Measurements from ENCODE around the gene FTCDNL1. TPM values are rescaled to one million over a fixed set of nuclear protein-coding genes. Genes with fewer than 3 reads are reported as not detected.

FTCDNL1 gene
- total and polyA plus RNA-seq, 9 of the 15 experiments (the other 6 are each of a cell fraction or from before 2014, with no cell fraction given): 0.13 to 0.58 (median 0.32) TPM

- Histone ChIP-seq H3K9me3 (replicated peaks; ENCODE audit: control insufficient read depth, insufficient read depth, low read depth, low read length) (no peaks in the 10 kb centered on the region), H3K36me3 (ENCODE audit: control insufficient read depth, insufficient read depth, low read length) (no peaks in the 10 kb centered on the region), H3K4me3 (no peak overlapping the region), H3K27me3 (ENCODE audit: control insufficient read depth in 2 of 2, insufficient read depth in 2 of 2, low read length in 2 of 2) (peaks cover 2 to 5% of the 10 kb centered on the region in 2 experiments; a peak in 3 of 5 replicates), H3K79me2 (ENCODE audit: control insufficient read depth, insufficient read depth, low read length) (no peaks in the 10 kb centered on the region), H3K9me1 (ENCODE audit: control insufficient read depth, insufficient read depth, low read length) (no peaks in the 10 kb centered on the region), H3K4me1 (replicated peaks in 1 of 2; ENCODE audit: control insufficient read depth in 2 of 2, insufficient read depth in 2 of 2, low read length in 2 of 2) (no peaks in the 10 kb centered on the region), H3K9ac (ENCODE audit: insufficient read depth in 1 of 2, low read depth in 2 of 2, low read length in 2 of 2) (no peak overlapping the region), H2AFZ (ENCODE audit: low read depth, low read length) (no peak overlapping the region), H4K20me1 (replicated peaks; ENCODE audit: control insufficient read depth, insufficient read depth, low read length) (no peaks in the 10 kb centered on the region), H3K4me2 (ENCODE audit: insufficient read depth, low read length) (no peak overlapping the region), H3K27ac (ENCODE audit: extremely low read depth, low read depth, low read length) (no peak overlapping the region)
- DNase-seq (ENCODE audit: extremely low read depth in 1 of 4, low spot score in 3 of 4): no peak
- no peak for TF ChIP-seq REST (IDR thresholded peaks at IDR 0.05; ENCODE audit: borderline replicate concordance)
- TF ChIP-seq REST (CRISPR knock-in tag; IDR thresholded peaks at IDR 0.05; ENCODE audit: low read depth): no peak
- TF ChIP-seq FOXO4 (CRISPR knock-in tag; IDR thresholded peaks at IDR 0.05): no peak
- no peak for TF ChIP-seq RBM22 (IDR thresholded peaks at IDR 0.05; ENCODE audit: low read depth, low read length, poor library complexity, severe bottlenecking)
- no peak for TF ChIP-seq ZKSCAN3 (CRISPR knock-in tag; IDR thresholded peaks at IDR 0.05)
- TF ChIP-seq ZNF639 (CRISPR knock-in tag; conservative IDR thresholded peaks at IDR 0.05 in 1 of 2, IDR thresholded peaks at IDR 0.05 in 1 of 2): no peak
- TF ChIP-seq KLF6 (CRISPR knock-in tag; IDR thresholded peaks at IDR 0.05; ENCODE audit: borderline replicate concordance): no peak
- ChIA-PET POLR2A (interaction anchor here (0.6 kb wide), 1 partner anchor 95 kb away, joined by 3 read pairs; no protein-coding TSS in a partner anchor), CTCF (ENCODE audit: low intra/inter-chr PET ratio) (no interaction called here)
- FAIRE-seq: no peak
- intact Hi-C loops (cut with micrococcal nuclease) (no loop called here), in situ Hi-C loops (cut with MboI) (loop anchor here (25.0 kb wide), 1 partner anchor 1437 kb away; no protein-coding TSS in a partner anchor)
- WGBS (ENCODE audit: insufficient coverage, low coverage, missing lambda C conversion rate): 0% methylated on average over 5 of the region's 5 CpGs
- no peak for ATAC-seq
- BruUV-seq (replicated peaks): no TSS peak
Measured at GRCh38 chr2:199749571-199749970, 101.4 kb downstream of the FTCDNL1 start.

Measured in K562 (cell line).